Bronchial epithelial cell (primary cell): ENCODE results near the gene ORMDL2. TPM values are rescaled to one million over a fixed set of nuclear protein-coding genes. Genes with fewer than 3 reads are reported as not detected.
"Not testable (repeated sequence)": the region's sequence is repeated elsewhere in the genome, so short reads cannot be mapped to it uniquely, and the experiment has no call there.

Source experiments
- DNase-seq: peaks from one replicate; pipeline ENCODE4 v3.0.0-alpha.2; 2010; ENCODE audit warnings: low read depth
- FAIRE-seq: peaks from 2 replicates; lab custom pipeline; 2011; peaks lifted over from hg19 to GRCh38; lab: Jason Lieb, UNC
- H3K27me3 ChIP-seq: 2 replicates; pipeline ENCODE4 v1.5.1; 2011; ENCODE audit warnings: low read length; ENCODE audit not compliant: control insufficient read depth, insufficient read depth
- H3K36me3 ChIP-seq: 2 replicates; pipeline ENCODE4 v1.5.1; 2011; ENCODE audit warnings: low read length; ENCODE audit not compliant: control insufficient read depth, insufficient read depth
- H3K4me3 ChIP-seq: 2 replicates; pipeline ENCODE4 v1.5.1; 2011; ENCODE audit warnings: mild to moderate bottlenecking, low read depth, low read length, control low read depth
- total RNA-seq: library from RNA; depleted of rRNA; stranded (reverse); fragments of >200 nt; gene quantifications from 2 replicates; pipeline ENCODE4 v1.2.1, GENCODE V29; 2014
- TF ChIP-seq, protein P1 (sequence below): IDR thresholded peaks from 2 replicates; pipeline ENCODE4 v1.5.1; 2011; ENCODE audit warnings: mild to moderate bottlenecking, moderate library complexity, low read length, control low read depth, inconsistent platforms; ENCODE audit not compliant: insufficient read depth, severe bottlenecking

Gene ORMDL2
- total RNA-seq, 1 donor from 2014 or later: 46.1 TPM

DNA sequence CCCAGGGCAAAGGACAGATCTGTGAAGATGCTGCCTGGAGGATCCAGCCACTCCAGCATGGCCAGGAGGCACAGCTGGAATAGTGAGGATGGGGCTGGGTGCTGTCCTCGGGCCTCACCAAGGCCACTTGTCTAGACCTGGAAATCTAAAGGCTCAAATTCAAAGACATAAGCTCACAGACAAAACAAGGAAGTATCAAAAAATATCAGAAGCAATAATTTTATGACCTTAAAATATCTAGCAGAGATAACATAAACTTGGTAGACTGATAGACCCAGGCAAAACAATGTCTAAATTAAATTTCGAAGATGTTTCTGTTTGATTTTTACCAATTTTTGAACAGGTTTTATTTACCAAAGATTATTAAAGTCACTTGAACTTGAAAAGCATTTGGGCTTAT lies 47.5 kb downstream of the ORMDL2 start:
- no peaks in the 10 kb centered on the region for H3K27me3 ChIP-seq
- H3K4me3 ChIP-seq: no peak overlapping the region
- TF ChIP-seq, protein P1, sequence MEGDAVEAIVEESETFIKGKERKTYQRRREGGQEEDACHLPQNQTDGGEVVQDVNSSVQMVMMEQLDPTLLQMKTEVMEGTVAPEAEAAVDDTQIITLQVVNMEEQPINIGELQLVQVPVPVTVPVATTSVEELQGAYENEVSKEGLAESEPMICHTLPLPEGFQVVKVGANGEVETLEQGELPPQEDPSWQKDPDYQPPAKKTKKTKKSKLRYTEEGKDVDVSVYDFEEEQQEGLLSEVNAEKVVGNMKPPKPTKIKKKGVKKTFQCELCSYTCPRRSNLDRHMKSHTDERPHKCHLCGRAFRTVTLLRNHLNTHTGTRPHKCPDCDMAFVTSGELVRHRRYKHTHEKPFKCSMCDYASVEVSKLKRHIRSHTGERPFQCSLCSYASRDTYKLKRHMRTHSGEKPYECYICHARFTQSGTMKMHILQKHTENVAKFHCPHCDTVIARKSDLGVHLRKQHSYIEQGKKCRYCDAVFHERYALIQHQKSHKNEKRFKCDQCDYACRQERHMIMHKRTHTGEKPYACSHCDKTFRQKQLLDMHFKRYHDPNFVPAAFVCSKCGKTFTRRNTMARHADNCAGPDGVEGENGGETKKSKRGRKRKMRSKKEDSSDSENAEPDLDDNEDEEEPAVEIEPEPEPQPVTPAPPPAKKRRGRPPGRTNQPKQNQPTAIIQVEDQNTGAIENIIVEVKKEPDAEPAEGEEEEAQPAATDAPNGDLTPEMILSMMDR: no peak
- no peaks in the 10 kb centered on the region for H3K36me3 ChIP-seq
- DNase-seq: no peak
- no peak for FAIRE-seq

DNA sequence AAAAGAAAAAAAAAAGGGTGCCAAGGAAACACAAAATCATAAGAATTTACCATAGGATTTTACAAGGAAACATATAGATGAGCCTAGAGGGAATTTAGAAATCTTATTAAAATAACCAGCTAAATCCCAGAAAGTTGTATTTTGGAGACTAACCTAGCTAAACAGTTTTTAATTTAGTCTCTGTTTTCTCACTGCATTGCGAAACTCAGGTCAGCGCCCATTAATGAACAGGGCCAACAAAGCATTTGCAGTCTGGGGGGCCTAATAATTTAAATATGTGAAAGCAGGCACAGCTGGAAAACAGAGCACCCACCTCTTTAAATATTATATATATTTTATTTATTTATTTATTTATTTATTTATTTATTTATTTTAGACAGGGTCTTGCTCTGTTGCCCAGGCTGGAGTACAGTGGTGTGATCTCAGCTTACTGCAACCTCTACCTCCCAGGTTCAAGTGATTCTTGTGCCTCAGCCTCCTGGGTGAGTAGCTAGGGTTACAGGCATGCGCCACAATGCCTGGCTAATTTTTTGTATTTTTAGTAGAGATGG lies 48.7 kb downstream of the ORMDL2 start:
- H3K27me3 ChIP-seq, H3K36me3 ChIP-seq, DNase-seq, H3K4me3 ChIP-seq, FAIRE-seq: not testable (repeated sequence)

Other genes starting within 250 kb of the ORMDL2 start
- gene OR2AP1, start 245.6 kb upstream of the ORMDL2 start, total RNA-seq: not detected in 2 replicates
- not detected in 2 replicates for gene OR10P1, start 181.1 kb upstream of the ORMDL2 start, total RNA-seq
- 0.79 and 1.3 TPM in 2 replicates for gene ITGA7, start 110.1 kb upstream of the ORMDL2 start, total RNA-seq
- 64.5 and 89.1 TPM in 2 replicates for gene BLOC1S1, start 102.0 kb upstream of the ORMDL2 start, total RNA-seq
- 1.1 and 2.3 TPM in 2 replicates for gene RDH5, start 97.6 kb upstream of the ORMDL2 start, total RNA-seq
- 1,301 and 1,307 TPM in 2 replicates for gene CD63, start 89.0 kb upstream of the ORMDL2 start, total RNA-seq
- 0.13 and 0.26 TPM in 2 replicates for gene GDF11, start 74.9 kb upstream of the ORMDL2 start, total RNA-seq
- 68.7 and 111 TPM in 2 replicates for gene SARNP, start 317 bp upstream of the ORMDL2 start, total RNA-seq
- gene DNAJC14, start 11.5 kb downstream of the ORMDL2 start, total RNA-seq: 34.3 and 38.4 TPM in 2 replicates
- gene MMP19, start 24.9 kb downstream of the ORMDL2 start, total RNA-seq: 0.13 and 0.53 TPM in 2 replicates
- gene PYM1, start 109.9 kb downstream of the ORMDL2 start, total RNA-seq: 34.0 and 56.3 TPM in 2 replicates
- gene DGKA, start 113.1 kb downstream of the ORMDL2 start, total RNA-seq: 81.9 and 88.5 TPM in 2 replicates
- gene PMEL, start 148.0 kb downstream of the ORMDL2 start, total RNA-seq: 1.8 and 2.6 TPM in 2 replicates
- gene CDK2, start 148.8 kb downstream of the ORMDL2 start, total RNA-seq: 5.2 and 6.8 TPM in 2 replicates
- 30.8 and 48.8 TPM in 2 replicates for gene RAB5B, start 156.0 kb downstream of the ORMDL2 start, total RNA-seq
- gene SUOX, start 179.2 kb downstream of the ORMDL2 start, total RNA-seq: 2.1 and 3.6 TPM in 2 replicates
- 0.26 and 0.64 TPM in 2 replicates for gene IKZF4, start 203.0 kb downstream of the ORMDL2 start, total RNA-seq
- gene RPS26, start 223.9 kb downstream of the ORMDL2 start, total RNA-seq: 32.8 and 201 TPM in 2 replicates